Activated gamma-delta T cell treated with Interleukin-2 at 50 U/mL for 16 hours (primary cell): ENCODE measurements around the gene SULT4A1.
"Not testable (repeated sequence)": the region's sequence is repeated elsewhere in the genome, so short reads cannot be mapped to it uniquely, and the experiment has no call there.

Source experiments
- DNase-seq: peaks from one replicate; pipeline ENCODE4 v3.0.0-alpha.2; 2020

SULT4A1 gene

GRCh38 chr22:43885786-43886185 is 23.5 kb upstream of the SULT4A1 start:
- DNase-seq, result no peak

- no peak for DNase-seq
Measured at GRCh38 chr22:43885319-43885671, 23.0 kb upstream of the SULT4A1 start.

GRCh38 chr22:43884600-43885318 is 22.4 kb upstream of the SULT4A1 start:
- peak; percentile 29 for DNase-seq

GRCh38 chr22:43883719-43884415 is 21.6 kb upstream of the SULT4A1 start:
- no peak for DNase-seq

- peak; percentile 31 for DNase-seq
Measured at GRCh38 chr22:43883012-43883661, 20.8 kb upstream of the SULT4A1 start.

GRCh38 chr22:43882122-43882767 is 19.9 kb upstream of the SULT4A1 start:
- DNase-seq, result no peak

- no peak for DNase-seq
Measured at GRCh38 chr22:43881091-43882061, 19.1 kb upstream of the SULT4A1 start.

- DNase-seq, result no peak
Measured at GRCh38 chr22:43880541-43880991, 18.3 kb upstream of the SULT4A1 start.

- no peak for DNase-seq
Measured at GRCh38 chr22:43879901-43880540, 17.7 kb upstream of the SULT4A1 start.

GRCh38 chr22:43878831-43879550 is 16.7 kb upstream of the SULT4A1 start:
- no peak for DNase-seq

GRCh38 chr22:43878079-43878795 is 15.9 kb upstream of the SULT4A1 start:
- DNase-seq, result no peak

- DNase-seq, result no peak
Measured at GRCh38 chr22:43876866-43877509, 14.7 kb upstream of the SULT4A1 start.

- DNase-seq, result no peak
Measured at GRCh38 chr22:43869799-43870198, 7.5 kb upstream of the SULT4A1 start.

- not testable (repeated sequence) for DNase-seq
Measured at GRCh38 chr22:43869001-43869400, 6.7 kb upstream of the SULT4A1 start.

- DNase-seq, result peak; percentile 23
Measured at GRCh38 chr22:43867839-43868635, 5.7 kb upstream of the SULT4A1 start.

- DNase-seq, result no peak
Measured at GRCh38 chr22:43862882-43863202, 529 bp upstream of the SULT4A1 start.

GRCh38 chr22:43861529-43861928 is 784 bp downstream of the SULT4A1 start:
- DNase-seq, result no peak

- no peak for DNase-seq
Measured at GRCh38 chr22:43860831-43861230, 1.5 kb downstream of the SULT4A1 start.

- no peak for DNase-seq
Measured at GRCh38 chr22:43860126-43860525, 2.2 kb downstream of the SULT4A1 start.
